Activated naive CD8-positive, alpha-beta T cell treated with anti-CD3 and anti-CD28 coated beads for 36 hours (primary cell): ENCODE results near the gene CPNE4. TPM values are rescaled to one million over a fixed set of nuclear protein-coding genes. Genes with fewer than 3 reads are reported as not detected.
A peak's percentile ranks its signal among the peaks of the same experiment; 100 is the strongest.

ENCODE experiments used
- DNase-seq: peaks from one replicate; pipeline ENCODE4 v3.0.0; 2021
- H3K27ac Mint-ChIP-seq: one replicate; pipeline ENCODE4 v1.8.0; 2022; ENCODE audit warnings: mild to moderate bottlenecking, moderate library complexity, mixed read lengths
- H3K27me3 Mint-ChIP-seq: one replicate; pipeline ENCODE4 v1.8.0; 2022; ENCODE audit warnings: mild to moderate bottlenecking, mixed read lengths
- H3K36me3 Mint-ChIP-seq: one replicate; pipeline ENCODE4 v1.8.0; 2021; ENCODE audit warnings: mild to moderate bottlenecking, mixed read lengths
- H3K4me1 Mint-ChIP-seq: one replicate; pipeline ENCODE4 v1.8.0; 2021; ENCODE audit warnings: mixed read lengths
- H3K4me3 Mint-ChIP-seq: one replicate; pipeline ENCODE4 v1.8.0; 2022; ENCODE audit warnings: mild to moderate bottlenecking, moderate library complexity, mixed read lengths
- H3K9me3 Mint-ChIP-seq: one replicate; pipeline ENCODE4 v1.8.0; 2022; ENCODE audit warnings: mixed read lengths
- total RNA-seq, 2 experiments: library from RNA; stranded (reverse); gene quantifications; one replicate each; pipeline ENCODE4 v1.2.3, GENCODE V29; 2021

Gene CPNE4
- total RNA-seq, 2 experiments from 2014 or later = not detected

DNA sequence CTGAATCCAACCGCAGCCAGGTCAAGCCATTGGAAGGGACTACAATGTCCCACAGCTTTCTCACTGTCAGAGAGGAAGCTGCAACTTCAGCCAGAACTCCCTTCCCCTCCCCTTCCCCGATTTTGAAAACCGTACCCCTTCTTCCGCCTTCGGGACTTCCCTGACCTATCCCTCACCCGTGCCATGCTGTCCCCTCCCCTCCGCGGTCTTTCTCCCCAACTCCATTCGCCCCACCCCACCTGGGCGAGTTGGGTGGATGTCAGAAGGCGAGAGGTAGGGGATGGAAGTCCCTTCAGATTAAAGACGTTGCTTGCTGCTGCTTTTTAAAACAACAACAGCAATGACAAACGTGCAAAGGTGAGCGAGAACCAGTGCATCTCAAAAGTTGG is 723 bp downstream of the CPNE4 start:
- Mint-ChIP-seq H3K27me3 (peaks cover 85% of the 10 kb centered on the region), H3K36me3 (no peaks in the 10 kb centered on the region)

GRCh38 chr3:132033471-132033870 is 1.3 kb downstream of the CPNE4 start:
- Mint-ChIP-seq H3K4me3 (no peak overlapping the region), H3K9me3 (no peaks in the 10 kb centered on the region), H3K27me3 (peaks cover 88% of the 10 kb centered on the region), H3K27ac (no peak overlapping the region), H3K4me1 (peaks cover 7% of the 10 kb centered on the region), H3K36me3 (no peaks in the 10 kb centered on the region)
- no peak for DNase-seq

More for the DNA sequence above, 723 bp downstream of the CPNE4 start:
- DNase-seq = no peak
- Mint-ChIP-seq H3K4me1 (peaks cover 7% of the 10 kb centered on the region), H3K4me3 (no peak overlapping the region), H3K27ac (no peak overlapping the region), H3K9me3 (no peaks in the 10 kb centered on the region)

- Mint-ChIP-seq H3K9me3 (no peaks in the 10 kb centered on the region), H3K4me1 (peaks cover 7% of the 10 kb centered on the region), H3K27ac (no peak overlapping the region), H3K36me3 (no peaks in the 10 kb centered on the region), H3K4me3 (no peak overlapping the region), H3K27me3 (peaks cover 91% of the 10 kb centered on the region)
- DNase-seq = no peak
These were observed 1.9 kb downstream of the CPNE4 start for GRCh38 chr3:132032959-132033358.

- DNase-seq = peak; percentile 53
- H3K27me3 Mint-ChIP-seq = peaks cover 69% of the 10 kb centered on the region
- no peaks in the 10 kb centered on the region for H3K36me3 Mint-ChIP-seq
- peaks cover 3% of the 10 kb centered on the region for H3K4me1 Mint-ChIP-seq
- no peak overlapping the region for H3K4me3 Mint-ChIP-seq
- H3K27ac Mint-ChIP-seq = no peak overlapping the region
- H3K9me3 Mint-ChIP-seq = no peaks in the 10 kb centered on the region
These were observed 5.5 kb downstream of the CPNE4 start for GRCh38 chr3:132029182-132029902.

- Mint-ChIP-seq H3K27me3 (peaks cover 13% of the 10 kb centered on the region), H3K27ac (no peak overlapping the region), H3K4me3 (no peak overlapping the region), H3K4me1 (no peaks in the 10 kb centered on the region), H3K9me3 (no peaks in the 10 kb centered on the region), H3K36me3 (no peaks in the 10 kb centered on the region)
- no peak for DNase-seq
These were observed 11.9 kb downstream of the CPNE4 start for GRCh38 chr3:132022914-132023313.

GRCh38 chr3:132020058-132020457 is 14.8 kb downstream of the CPNE4 start:
- no peak overlapping the region for H3K27ac Mint-ChIP-seq
- H3K27me3 Mint-ChIP-seq = peaks cover 4% of the 10 kb centered on the region
- H3K9me3 Mint-ChIP-seq = no peaks in the 10 kb centered on the region
- H3K4me3 Mint-ChIP-seq = no peak overlapping the region
- no peaks in the 10 kb centered on the region for H3K36me3 Mint-ChIP-seq
- H3K4me1 Mint-ChIP-seq = no peaks in the 10 kb centered on the region
- no peak for DNase-seq

- no peak for DNase-seq
- Mint-ChIP-seq H3K4me1 (no peaks in the 10 kb centered on the region), H3K27ac (no peak overlapping the region), H3K27me3 (peaks cover 8% of the 10 kb centered on the region), H3K4me3 (no peak overlapping the region), H3K9me3 (no peaks in the 10 kb centered on the region), H3K36me3 (no peaks in the 10 kb centered on the region)
These were observed 17.7 kb downstream of the CPNE4 start for GRCh38 chr3:132017137-132017536.

DNA sequence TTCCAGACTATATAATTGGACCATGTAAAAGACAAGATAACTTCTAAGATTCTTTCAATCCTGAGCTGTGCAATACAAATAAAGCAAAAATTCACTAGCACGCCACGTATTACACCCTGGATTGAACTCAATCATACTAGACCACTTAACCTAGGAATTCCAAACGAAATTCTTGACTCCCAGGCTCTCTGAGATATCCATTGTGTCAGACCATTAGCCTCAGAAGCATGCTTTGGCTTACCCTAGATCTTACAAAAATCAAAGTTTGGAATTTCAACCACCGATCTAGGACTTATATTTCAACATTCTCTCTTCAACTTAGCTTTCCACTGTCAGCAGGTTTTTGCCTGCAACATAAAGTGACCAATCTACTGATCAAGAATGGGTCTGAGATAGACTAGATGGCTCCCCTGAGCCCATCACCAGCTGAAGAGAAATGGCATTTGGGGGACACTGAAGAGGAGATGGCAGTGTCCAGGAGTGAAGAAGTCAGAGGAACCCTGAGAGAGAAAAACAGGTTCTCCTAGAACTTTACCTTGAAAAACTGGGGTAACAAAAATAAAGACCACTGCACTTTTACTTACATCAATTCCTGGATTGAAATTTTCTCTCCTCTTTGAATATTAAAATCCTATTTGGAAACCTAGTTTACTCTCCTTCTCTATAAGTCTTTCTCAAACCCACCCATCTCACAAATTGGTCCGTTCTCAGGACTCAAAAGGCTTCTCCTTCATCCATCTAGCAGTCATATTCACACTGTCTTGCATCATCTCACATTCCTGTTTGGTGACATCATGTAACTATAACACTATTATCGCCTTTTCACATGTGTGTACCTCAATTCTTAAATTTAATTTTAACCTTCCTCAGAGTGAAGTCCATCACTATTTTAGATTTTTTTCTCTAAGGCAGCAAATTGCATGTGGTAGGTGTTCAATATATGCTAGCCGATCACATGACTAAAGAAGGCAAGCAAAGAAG is 18.5 kb downstream of the CPNE4 start:
- DNase-seq = no peak
- Mint-ChIP-seq H3K4me1 (no peaks in the 10 kb centered on the region), H3K27me3 (peaks cover 8% of the 10 kb centered on the region), H3K4me3 (no peak overlapping the region), H3K9me3 (no peaks in the 10 kb centered on the region), H3K36me3 (no peaks in the 10 kb centered on the region), H3K27ac (no peak overlapping the region)

DNA sequence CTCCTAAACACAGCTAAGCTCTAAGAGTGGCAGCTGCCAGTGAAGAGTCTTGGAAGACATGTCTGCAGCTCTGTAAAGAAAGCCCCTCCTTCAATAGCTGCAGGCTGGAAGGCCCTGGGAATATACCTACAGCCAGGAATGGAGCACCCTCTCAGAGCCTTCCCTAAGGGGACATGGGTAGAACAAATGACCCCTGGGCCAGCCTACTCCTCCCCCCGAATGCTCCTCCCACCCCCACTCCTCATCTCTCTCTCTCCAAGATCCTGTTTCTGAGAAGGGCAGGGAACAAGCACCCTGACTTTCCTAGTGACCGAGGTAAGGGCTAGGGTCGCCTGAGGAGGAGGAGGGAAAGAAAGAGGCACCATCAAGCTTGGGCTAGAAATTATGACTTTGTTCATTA is 20.7 kb downstream of the CPNE4 start:
- Mint-ChIP-seq H3K4me1 (no peaks in the 10 kb centered on the region), H3K27me3 (peaks cover 8% of the 10 kb centered on the region), H3K4me3 (no peak overlapping the region), H3K9me3 (no peaks in the 10 kb centered on the region), H3K27ac (no peak overlapping the region), H3K36me3 (no peaks in the 10 kb centered on the region)
- DNase-seq = no peak

GRCh38 chr3:132009241-132009640 is 25.6 kb downstream of the CPNE4 start:
- peaks cover 13% of the 10 kb centered on the region for H3K27me3 Mint-ChIP-seq
- DNase-seq = no peak
- H3K4me1 Mint-ChIP-seq = no peaks in the 10 kb centered on the region
- no peaks in the 10 kb centered on the region for H3K9me3 Mint-ChIP-seq
- H3K27ac Mint-ChIP-seq = no peak overlapping the region
- no peaks in the 10 kb centered on the region for H3K36me3 Mint-ChIP-seq
- no peak overlapping the region for H3K4me3 Mint-ChIP-seq

DNA sequence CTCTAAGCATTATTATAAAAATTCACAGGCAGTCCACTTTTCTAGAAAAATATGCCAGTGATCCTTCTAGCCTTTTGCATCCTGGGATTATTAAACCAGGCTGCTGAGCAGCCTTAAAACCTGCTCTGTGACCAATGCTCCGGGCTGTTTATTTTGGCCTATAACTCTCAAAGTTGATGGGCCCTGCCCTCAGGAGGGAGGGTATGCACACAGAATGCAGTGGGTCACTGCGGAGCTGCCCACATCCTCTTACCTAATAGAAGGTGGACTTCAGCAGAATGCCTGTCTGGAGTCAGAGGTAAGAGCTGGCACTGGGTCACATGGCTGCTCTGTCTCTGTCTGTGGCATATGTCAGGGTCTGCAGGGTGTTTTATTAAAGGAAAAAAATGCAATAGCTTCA is 26.0 kb downstream of the CPNE4 start:
- no peak overlapping the region for H3K27ac Mint-ChIP-seq
- no peaks in the 10 kb centered on the region for H3K4me1 Mint-ChIP-seq
- H3K9me3 Mint-ChIP-seq = no peaks in the 10 kb centered on the region
- H3K4me3 Mint-ChIP-seq = no peak overlapping the region
- H3K27me3 Mint-ChIP-seq = peaks cover 9% of the 10 kb centered on the region
- no peak for DNase-seq
- no peaks in the 10 kb centered on the region for H3K36me3 Mint-ChIP-seq

DNA sequence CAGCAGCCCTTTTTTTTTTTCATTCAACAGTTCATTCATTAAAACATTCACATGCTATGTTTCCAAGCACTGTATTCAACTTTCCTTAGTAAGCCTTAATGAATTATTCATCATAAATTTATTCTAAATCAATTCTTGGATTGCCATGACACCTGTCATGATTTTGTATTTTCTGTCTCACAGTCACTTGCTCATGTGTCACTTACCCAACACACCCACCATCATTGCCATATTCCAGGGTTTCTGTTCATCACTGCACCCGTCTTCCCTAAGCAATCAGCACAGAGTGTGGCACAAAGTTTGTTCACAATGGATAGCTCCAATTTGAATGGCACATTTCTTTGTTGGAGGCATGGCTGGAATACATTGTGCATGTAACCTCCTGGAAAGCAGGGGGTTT is 27.2 kb downstream of the CPNE4 start:
- Mint-ChIP-seq H3K36me3 (no peaks in the 10 kb centered on the region), H3K4me3 (no peak overlapping the region), H3K27me3 (peaks cover 7% of the 10 kb centered on the region), H3K27ac (no peak overlapping the region), H3K9me3 (no peaks in the 10 kb centered on the region), H3K4me1 (no peaks in the 10 kb centered on the region)
- no peak for DNase-seq

- Mint-ChIP-seq H3K27ac (no peak overlapping the region), H3K36me3 (no peaks in the 10 kb centered on the region), H3K4me3 (no peak overlapping the region), H3K27me3 (peaks cover 7% of the 10 kb centered on the region), H3K4me1 (no peaks in the 10 kb centered on the region), H3K9me3 (no peaks in the 10 kb centered on the region)
- no peak for DNase-seq
These were observed 28.1 kb downstream of the CPNE4 start for GRCh38 chr3:132006605-132007204.

- no peak overlapping the region for H3K4me3 Mint-ChIP-seq
These were observed 30.2 kb downstream of the CPNE4 start for GRCh38 chr3:132004571-132004970.

DNA sequence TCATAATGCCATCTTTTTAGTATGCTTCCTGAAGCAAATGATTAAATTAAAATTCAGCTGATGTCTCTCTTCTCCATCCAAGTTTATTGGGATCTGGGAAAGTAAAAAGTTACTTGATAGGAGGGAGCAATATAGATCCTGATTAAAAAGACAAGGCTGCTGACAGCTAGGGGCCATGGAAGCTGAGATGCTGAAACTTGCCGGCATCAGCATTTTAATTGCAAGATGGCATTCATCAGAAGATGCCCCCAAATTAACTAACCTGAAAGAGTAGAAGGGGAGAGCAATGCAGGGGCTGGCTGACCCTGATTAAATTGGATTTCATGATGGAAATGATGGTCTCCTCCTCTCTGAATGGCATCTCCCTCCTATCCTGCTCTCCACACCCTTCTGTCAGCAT is 31.1 kb downstream of the CPNE4 start:
- Mint-ChIP-seq H3K4me3 (no peak overlapping the region), H3K36me3 (no peaks in the 10 kb centered on the region), H3K27me3 (peaks cover 9% of the 10 kb centered on the region), H3K27ac (no peak overlapping the region), H3K9me3 (no peaks in the 10 kb centered on the region), H3K4me1 (no peaks in the 10 kb centered on the region)
- no peak for DNase-seq

More at GRCh38 chr3:132004571-132004970, 30.2 kb downstream of the CPNE4 start:
- H3K27me3 Mint-ChIP-seq = peaks cover 7% of the 10 kb centered on the region
- H3K9me3 Mint-ChIP-seq = no peaks in the 10 kb centered on the region
- H3K4me1 Mint-ChIP-seq = no peaks in the 10 kb centered on the region
- DNase-seq = no peak
- no peaks in the 10 kb centered on the region for H3K36me3 Mint-ChIP-seq
- no peak overlapping the region for H3K27ac Mint-ChIP-seq
